Suprapubic skin (tissue), 4 donors: ENCODE data around the gene TAS2R39. TPM values are rescaled to one million over a fixed set of nuclear protein-coding genes. Genes with fewer than 3 reads are reported as not detected.

ENCODE experiments used
- total RNA-seq, 4 donors: library from RNA; depleted of rRNA; stranded (reverse); fragments of >200 nt; gene quantifications; one replicate each; pipeline ENCODE4 v1.1.0, GENCODE V29; 2016

Gene TAS2R39
- total RNA-seq, 4 donors from 2014 or later, result not detected

Other genes with a start within 250 kb of the TAS2R39 start
- gene TRPV5, start 249.7 kb upstream of the TAS2R39 start, total RNA-seq, result not detected
- gene LLCFC1, start 243.9 kb upstream of the TAS2R39 start, total RNA-seq, result not detected
- under 1 TPM in 1 of 4 donors, not detected in 3; 0.32 TPM for gene KEL, start 221.1 kb upstream of the TAS2R39 start, total RNA-seq
- gene OR9A2, start 156.3 kb upstream of the TAS2R39 start, total RNA-seq, result under 1 TPM in 1 of 4 donors, not detected in 3; 0.64 TPM
- gene OR6V1, start 131.1 kb upstream of the TAS2R39 start, total RNA-seq, result not detected
- 1,000 to 10,000 TPM in 2 of 4 donors, 100 to 1,000 TPM in 2; 126 to 1,475 (median 815) TPM for gene PIP, start 51.3 kb upstream of the TAS2R39 start, total RNA-seq
- gene TAS2R40, start 38.6 kb downstream of the TAS2R39 start, total RNA-seq, result not detected
- gene GSTK1, start 80.0 kb downstream of the TAS2R39 start, total RNA-seq, result 100 to 1,000 TPM; 136 to 177 (median 166) TPM
- gene TMEM139, start 101.5 kb downstream of the TAS2R39 start, total RNA-seq, result 10 to 100 TPM in 2 of 4 donors, 1 to 10 TPM in 2; 3.3 to 11.0 (median 8.1) TPM
- 10 to 100 TPM; 13.7 to 36.5 (median 25.3) TPM for gene CASP2, start 104.9 kb downstream of the TAS2R39 start, total RNA-seq
- gene CLCN1, start 132.7 kb downstream of the TAS2R39 start, total RNA-seq, result under 1 TPM in 1 of 4 donors, not detected in 3; 0.64 TPM
- under 1 TPM in 3 of 4 donors, not detected in 1; 0.13 to 0.40 (median 0.19) TPM for gene FAM131B, start 179.3 kb downstream of the TAS2R39 start, total RNA-seq
- 10 to 100 TPM; 46.3 to 73.0 (median 59.3) TPM for gene ZYX, start 197.9 kb downstream of the TAS2R39 start, total RNA-seq
- gene EPHA1, start 225.4 kb downstream of the TAS2R39 start, total RNA-seq, result 10 to 100 TPM; 60.9 to 94.4 (median 67.7) TPM